ENCODE data around the gene TLR9. TPM values are rescaled to one million over a fixed set of nuclear protein-coding genes. Genes with fewer than 3 reads are reported as not detected.

Gene TLR9
- total and polyA plus RNA-seq, 9 of the 15 experiments (the other 6 are each of a cell fraction or from before 2014, with no cell fraction given): not detected

DNA sequence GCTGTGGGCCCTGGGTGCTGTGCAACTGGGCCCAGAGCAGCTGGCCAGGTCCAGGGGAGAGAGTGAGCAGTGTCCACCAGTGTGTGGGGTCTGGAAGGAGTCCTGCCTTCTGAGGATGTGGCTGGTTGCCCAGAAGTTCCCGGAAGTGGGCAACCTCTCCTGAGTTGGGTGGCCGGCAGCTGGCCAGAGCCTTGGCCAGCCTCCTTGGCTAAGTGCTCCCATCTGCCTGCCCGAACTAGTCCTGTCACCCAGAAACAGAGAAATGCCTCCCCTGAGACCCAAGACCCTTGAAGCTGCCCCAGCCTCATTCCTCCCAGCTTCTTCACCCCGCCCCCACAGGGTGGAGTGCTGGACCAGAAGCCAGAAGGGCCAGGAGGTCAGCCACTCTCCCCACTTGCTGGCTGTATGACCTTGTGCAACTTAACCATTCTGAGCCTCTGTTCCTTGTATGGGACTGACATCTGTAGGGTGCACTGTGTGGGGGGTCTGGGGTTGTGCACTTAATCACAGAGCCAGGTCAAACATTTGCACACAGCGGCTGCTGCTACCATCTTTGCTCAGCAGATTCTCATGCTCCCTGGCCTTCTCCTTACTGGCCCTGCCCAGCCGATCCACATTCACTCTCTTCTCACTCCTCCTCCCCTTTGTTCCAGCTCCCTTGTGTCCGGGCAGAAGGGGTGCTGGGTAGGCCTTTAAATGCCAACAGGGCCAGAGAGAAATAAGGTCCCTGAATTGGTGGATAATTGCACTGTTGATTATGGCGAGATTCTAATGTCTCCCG lies 35.0 kb downstream of the TLR9 start (continued):
- TF ChIP-seq, protein P1, sequence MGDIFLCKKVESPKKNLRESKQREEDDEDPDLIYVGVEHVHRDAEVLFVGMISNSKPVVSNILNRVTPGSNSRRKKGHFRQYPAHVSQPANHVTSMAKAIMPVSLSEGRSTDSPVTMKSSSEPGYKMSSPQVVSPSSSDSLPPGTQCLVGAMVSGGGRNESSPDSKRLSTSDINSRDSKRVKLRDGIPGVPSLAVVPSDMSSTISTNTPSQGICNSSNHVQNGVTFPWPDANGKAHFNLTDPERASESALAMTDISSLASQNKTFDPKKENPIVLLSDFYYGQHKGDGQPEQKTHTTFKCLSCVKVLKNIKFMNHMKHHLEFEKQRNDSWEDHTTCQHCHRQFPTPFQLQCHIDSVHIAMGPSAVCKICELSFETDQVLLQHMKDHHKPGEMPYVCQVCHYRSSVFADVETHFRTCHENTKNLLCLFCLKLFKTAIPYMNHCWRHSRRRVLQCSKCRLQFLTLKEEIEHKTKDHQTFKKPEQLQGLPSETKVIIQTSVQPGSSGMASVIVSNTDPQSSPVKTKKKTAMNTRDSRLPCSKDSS (IDR thresholded peaks at IDR 0.05; ENCODE audit: low read depth, partially characterized antibody): no peak
- no peak for TF ChIP-seq SRSF9 (IDR thresholded peaks at IDR 0.05; ENCODE audit: borderline replicate concordance, low read depth, low read length)
- no peak for TF ChIP-seq NR2C2 (CRISPR knock-in tag; IDR thresholded peaks at IDR 0.05)
- TF ChIP-seq NR2C2 (tag; IDR thresholded peaks at IDR 0.05): peak; percentile 45
- TF ChIP-seq CHCHD3 (CRISPR knock-in tag; IDR thresholded peaks at IDR 0.05): no peak

DNA sequence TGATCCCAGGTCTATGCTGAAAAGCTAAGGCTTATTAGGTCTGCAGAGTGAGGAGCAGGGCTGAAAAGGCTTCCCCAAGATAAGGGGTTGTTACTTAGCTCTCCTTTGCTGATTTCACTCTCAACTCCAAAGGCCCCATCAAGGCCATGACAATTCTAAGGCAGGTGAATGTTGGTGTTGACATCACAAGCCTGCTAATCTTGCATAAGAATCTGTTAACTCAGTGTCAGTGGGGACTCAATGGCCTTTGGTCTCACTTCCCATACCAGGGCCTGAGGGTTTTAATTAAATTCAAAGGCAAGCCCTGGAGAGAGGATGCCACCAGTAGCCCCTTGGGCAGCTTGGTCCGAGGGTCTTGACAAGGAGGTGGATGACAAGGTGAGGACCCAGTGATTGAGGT lies 36.9 kb downstream of the TLR9 start:
- H3K4me1 ChIP-seq (replicated peaks in 1 of 2; ENCODE audit: control insufficient read depth in 2 of 2, insufficient read depth in 2 of 2, low read length in 2 of 2): peaks cover 35 to 42% of the 10 kb centered on the region in 2 experiments
- peak overlapping the region; percentile 36; the same call in 1 of the 2 replicates for H3K4me2 ChIP-seq (ENCODE audit: insufficient read depth, low read length)
- H3K9me3 ChIP-seq (replicated peaks; ENCODE audit: control insufficient read depth, insufficient read depth, low read depth, low read length): no peaks in the 10 kb centered on the region
- H3K79me2 ChIP-seq (ENCODE audit: control insufficient read depth, insufficient read depth, low read length): no peaks in the 10 kb centered on the region
- POLR2A ChIA-PET: interaction anchor here (0.5 to 1.3 kb wide), 4 partner anchors 8 to 193 kb away, joined by 3 to 4 read pairs (median 4); partner anchors contain the start of gene RPL29
- CTCF ChIA-PET (ENCODE audit: low intra/inter-chr PET ratio): no interaction called here
- FAIRE-seq (peak; percentile 65), ATAC-seq (peak; percentile 47), DNase-seq (ENCODE audit: extremely low read depth in 1 of 4, low spot score in 3 of 4) (peak in 1 of 4 experiments; percentile 30)
- intact Hi-C loops (cut with micrococcal nuclease) (no loop called here), in situ Hi-C loops (cut with MboI) (no loop called here)
- no peak overlapping the region for H2AFZ ChIP-seq (ENCODE audit: low read depth, low read length)
- no peak overlapping the region for H3K4me3 ChIP-seq
- no peaks in the 10 kb centered on the region for H3K36me3 ChIP-seq (ENCODE audit: control insufficient read depth, insufficient read depth, low read length)
- H3K9me1 ChIP-seq (ENCODE audit: control insufficient read depth, insufficient read depth, low read length): peaks cover 9% of the 10 kb centered on the region
- BruUV-seq (replicated peaks): no TSS peak
- H3K9ac ChIP-seq (ENCODE audit: insufficient read depth in 1 of 2, low read depth in 2 of 2, low read length in 2 of 2): peak overlapping the region in 1 of 2 experiments; percentile 22; a peak in 1 of 4 replicates
- no peaks in the 10 kb centered on the region for H3K27me3 ChIP-seq (ENCODE audit: control insufficient read depth in 2 of 2, insufficient read depth in 2 of 2, low read length in 2 of 2)
- 27% methylated on average over 1 of the region's 1 CpG for WGBS (ENCODE audit: insufficient coverage, low coverage, missing lambda C conversion rate)
- H3K27ac ChIP-seq (ENCODE audit: extremely low read depth, low read depth, low read length): no peak overlapping the region
- H4K20me1 ChIP-seq (replicated peaks; ENCODE audit: control insufficient read depth, insufficient read depth, low read length): 0 out of 2 replicates have a peak, but pooled peaks cover 6% of the 10 kb centered on the region
- TF ChIP-seq HNRNPH1 (optimal IDR thresholded peaks at IDR 0.05; ENCODE audit: low read depth, low read length) (no peak), FOXP1 (CRISPR knock-in tag; IDR thresholded peaks at IDR 0.05) (0 out of 2 replicates have a peak, but pooled peaks have one; percentile 15), RB1 (IDR thresholded peaks at IDR 0.05; ENCODE audit: low read depth) (no peak), KAT7 (CRISPR knock-in tag; IDR thresholded peaks at IDR 0.05; ENCODE audit: borderline replicate concordance) (0 out of 2 replicates have a peak, but pooled peaks have one; percentile 13), EP300 (IDR thresholded peaks at IDR 0.05; ENCODE audit: low read length) (no peak), CBFA2T3 (IDR thresholded peaks at IDR 0.05) (0 out of 2 replicates have a peak, but pooled peaks have one; percentile 13), TCF3 (CRISPR knock-in tag; IDR thresholded peaks at IDR 0.05) (0 out of 2 replicates have a peak, but pooled peaks have one; percentile 17), SMARCA5 (IDR thresholded peaks at IDR 0.05) (no peak)
- TF ChIP-seq, protein P2, sequence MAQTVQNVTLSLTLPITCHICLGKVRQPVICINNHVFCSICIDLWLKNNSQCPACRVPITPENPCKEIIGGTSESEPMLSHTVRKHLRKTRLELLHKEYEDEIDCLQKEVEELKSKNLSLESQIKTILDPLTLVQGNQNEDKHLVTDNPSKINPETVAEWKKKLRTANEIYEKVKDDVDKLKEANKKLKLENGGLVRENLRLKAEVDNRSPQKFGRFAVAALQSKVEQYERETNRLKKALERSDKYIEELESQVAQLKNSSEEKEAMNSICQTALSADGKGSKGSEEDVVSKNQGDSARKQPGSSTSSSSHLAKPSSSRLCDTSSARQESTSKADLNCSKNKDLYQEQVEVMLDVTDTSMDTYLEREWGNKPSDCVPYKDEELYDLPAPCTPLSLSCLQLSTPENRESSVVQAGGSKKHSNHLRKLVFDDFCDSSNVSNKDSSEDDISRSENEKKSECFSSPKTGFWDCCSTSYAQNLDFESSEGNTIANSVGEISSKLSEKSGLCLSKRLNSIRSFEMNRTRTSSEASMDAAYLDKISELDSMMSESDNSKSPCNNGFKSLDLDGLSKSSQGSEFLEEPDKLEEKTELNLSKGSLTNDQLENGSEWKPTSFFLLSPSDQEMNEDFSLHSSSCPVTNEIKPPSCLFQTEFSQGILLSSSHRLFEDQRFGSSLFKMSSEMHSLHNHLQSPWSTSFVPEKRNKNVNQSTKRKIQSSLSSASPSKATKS (CRISPR knock-in tag; IDR thresholded peaks at IDR 0.05): no peak
- TF ChIP-seq, protein P3, sequence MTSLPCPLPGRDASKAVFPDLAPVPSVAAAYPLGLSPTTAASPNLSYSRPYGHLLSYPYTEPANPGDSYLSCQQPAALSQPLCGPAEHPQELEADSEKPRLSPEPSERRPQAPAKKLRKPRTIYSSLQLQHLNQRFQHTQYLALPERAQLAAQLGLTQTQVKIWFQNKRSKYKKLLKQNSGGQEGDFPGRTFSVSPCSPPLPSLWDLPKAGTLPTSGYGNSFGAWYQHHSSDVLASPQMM (CRISPR knock-in tag; IDR thresholded peaks at IDR 0.05): no peak
- TF ChIP-seq, protein P1 (IDR thresholded peaks at IDR 0.05; ENCODE audit: low read depth, partially characterized antibody): no peak

Data from K562 (cell line).